WTC11 (cell line): Measurements from ENCODE around the gene NSG2.

ENCODE experiments used
- CREB1 ChIP-seq: sonication (generic); formaldehyde crosslinking; IDR thresholded peaks from 2 replicates; pipeline ENCODE4 v1.8.0; 2023; ENCODE audit warnings: mild to moderate bottlenecking, missing genetic modification reagents
- ZNF121 ChIP-seq: sonication (generic); formaldehyde crosslinking; IDR thresholded peaks from 2 replicates; pipeline ENCODE4 v1.8.0; 2023; ENCODE audit warnings: missing genetic modification reagents
- TF ChIP-seq, protein P1 (sequence below): sonication (generic); formaldehyde crosslinking; IDR thresholded peaks from 2 replicates; pipeline ENCODE4 v1.8.0; 2022; ENCODE audit warnings: mild to moderate bottlenecking, missing genetic modification reagents
- TF ChIP-seq, protein P2 (sequence below): sonication (generic); formaldehyde crosslinking; IDR thresholded peaks from 2 replicates; pipeline ENCODE4 v1.8.0; 2022; ENCODE audit warnings: mild to moderate bottlenecking, missing genetic modification reagents
- TF ChIP-seq, protein P3 (sequence below): fragments of 200-600 bp; IDR thresholded peaks from 2 replicates; pipeline ENCODE4 v1.8.0; 2022; ENCODE audit warnings: antibody characterized with exemption
- TF ChIP-seq, protein P4 (sequence below): sonication (generic); formaldehyde crosslinking; IDR thresholded peaks from 2 replicates; pipeline ENCODE4 v1.8.1; 2023; ENCODE audit warnings: mild to moderate bottlenecking, missing genetic modification reagents, moderate library complexity

- TF ChIP-seq, protein P1, sequence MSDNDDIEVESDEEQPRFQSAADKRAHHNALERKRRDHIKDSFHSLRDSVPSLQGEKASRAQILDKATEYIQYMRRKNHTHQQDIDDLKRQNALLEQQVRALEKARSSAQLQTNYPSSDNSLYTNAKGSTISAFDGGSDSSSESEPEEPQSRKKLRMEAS (CRISPR knock-in tag): no peak
- TF ChIP-seq, protein P2, sequence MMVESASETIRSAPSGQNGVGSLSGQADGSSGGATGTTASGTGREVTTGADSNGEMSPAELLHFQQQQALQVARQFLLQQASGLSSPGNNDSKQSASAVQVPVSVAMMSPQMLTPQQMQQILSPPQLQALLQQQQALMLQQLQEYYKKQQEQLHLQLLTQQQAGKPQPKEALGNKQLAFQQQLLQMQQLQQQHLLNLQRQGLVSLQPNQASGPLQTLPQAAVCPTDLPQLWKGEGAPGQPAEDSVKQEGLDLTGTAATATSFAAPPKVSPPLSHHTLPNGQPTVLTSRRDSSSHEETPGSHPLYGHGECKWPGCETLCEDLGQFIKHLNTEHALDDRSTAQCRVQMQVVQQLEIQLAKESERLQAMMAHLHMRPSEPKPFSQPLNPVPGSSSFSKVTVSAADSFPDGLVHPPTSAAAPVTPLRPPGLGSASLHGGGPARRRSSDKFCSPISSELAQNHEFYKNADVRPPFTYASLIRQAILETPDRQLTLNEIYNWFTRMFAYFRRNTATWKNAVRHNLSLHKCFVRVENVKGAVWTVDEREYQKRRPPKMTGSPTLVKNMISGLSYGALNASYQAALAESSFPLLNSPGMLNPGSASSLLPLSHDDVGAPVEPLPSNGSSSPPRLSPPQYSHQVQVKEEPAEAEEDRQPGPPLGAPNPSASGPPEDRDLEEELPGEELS (CRISPR knock-in tag): no peak
- TF ChIP-seq, protein P3, sequence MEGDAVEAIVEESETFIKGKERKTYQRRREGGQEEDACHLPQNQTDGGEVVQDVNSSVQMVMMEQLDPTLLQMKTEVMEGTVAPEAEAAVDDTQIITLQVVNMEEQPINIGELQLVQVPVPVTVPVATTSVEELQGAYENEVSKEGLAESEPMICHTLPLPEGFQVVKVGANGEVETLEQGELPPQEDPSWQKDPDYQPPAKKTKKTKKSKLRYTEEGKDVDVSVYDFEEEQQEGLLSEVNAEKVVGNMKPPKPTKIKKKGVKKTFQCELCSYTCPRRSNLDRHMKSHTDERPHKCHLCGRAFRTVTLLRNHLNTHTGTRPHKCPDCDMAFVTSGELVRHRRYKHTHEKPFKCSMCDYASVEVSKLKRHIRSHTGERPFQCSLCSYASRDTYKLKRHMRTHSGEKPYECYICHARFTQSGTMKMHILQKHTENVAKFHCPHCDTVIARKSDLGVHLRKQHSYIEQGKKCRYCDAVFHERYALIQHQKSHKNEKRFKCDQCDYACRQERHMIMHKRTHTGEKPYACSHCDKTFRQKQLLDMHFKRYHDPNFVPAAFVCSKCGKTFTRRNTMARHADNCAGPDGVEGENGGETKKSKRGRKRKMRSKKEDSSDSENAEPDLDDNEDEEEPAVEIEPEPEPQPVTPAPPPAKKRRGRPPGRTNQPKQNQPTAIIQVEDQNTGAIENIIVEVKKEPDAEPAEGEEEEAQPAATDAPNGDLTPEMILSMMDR: no peak
- TF ChIP-seq, protein P4, sequence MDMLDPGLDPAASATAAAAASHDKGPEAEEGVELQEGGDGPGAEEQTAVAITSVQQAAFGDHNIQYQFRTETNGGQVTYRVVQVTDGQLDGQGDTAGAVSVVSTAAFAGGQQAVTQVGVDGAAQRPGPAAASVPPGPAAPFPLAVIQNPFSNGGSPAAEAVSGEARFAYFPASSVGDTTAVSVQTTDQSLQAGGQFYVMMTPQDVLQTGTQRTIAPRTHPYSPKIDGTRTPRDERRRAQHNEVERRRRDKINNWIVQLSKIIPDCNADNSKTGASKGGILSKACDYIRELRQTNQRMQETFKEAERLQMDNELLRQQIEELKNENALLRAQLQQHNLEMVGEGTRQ (CRISPR knock-in tag): no peak
- TF ChIP-seq CREB1 (CRISPR knock-in tag) (no peak), ZNF121 (no peak)
Observed at GRCh38 chr5:174149989-174150388, 104.5 kb downstream of the NSG2 start.
